CD14-positive monocyte (primary cell): ENCODE measurements around the gene CNOT1. TPM values are rescaled to one million over a fixed set of nuclear protein-coding genes. Genes with fewer than 3 reads are reported as not detected.

Experiments used
- DNase-seq, 3 donors: peaks; one replicate each; pipeline ENCODE4 v3.0.0-alpha.2; 2011 to 2022
- H2AFZ ChIP-seq: 2 replicates; pipeline ENCODE4 v1.6.0; 2012; ENCODE audit warnings: mild to moderate bottlenecking, low read depth, low read length, inconsistent platforms; ENCODE audit not compliant: insufficient read depth, poor library complexity, severe bottlenecking
- H3K27ac ChIP-seq, 2 donors: 1 replicate in 1 of 2; 2 replicates in 1 of 2; pipeline ENCODE4 v1.5.1; 2012 to 2013; ENCODE audit warnings: low read length in 2 of 2, control low read depth in 1 of 2, inconsistent platforms in 1 of 2, low read depth in 1 of 2, mild to moderate bottlenecking in 1 of 2
- H3K27me3 ChIP-seq, 2 donors: one replicate each; pipeline versions ENCODE4 v1.6.0 to v1.6.1; 2011 to 2013; ENCODE audit warnings: low read length in 2 of 2; ENCODE audit not compliant: control insufficient read depth in 2 of 2, insufficient read depth in 2 of 2
- H3K36me3 ChIP-seq, 2 donors: replicated peaks in 1 of 2; 1 replicate in 1 of 2; 2 replicates in 1 of 2; pipeline versions ENCODE4 v1.5.1 to v1.6.1; 2012 to 2013; ENCODE audit warnings: low read length in 2 of 2, control low read depth in 1 of 2, inconsistent platforms in 1 of 2, mild to moderate bottlenecking in 1 of 2; ENCODE audit not compliant: insufficient read depth in 2 of 2, control insufficient read depth in 1 of 2
- H3K4me1 ChIP-seq, 2 donors: 1 replicate in 1 of 2; 2 replicates in 1 of 2; pipeline versions ENCODE4 v1.5.1 to v1.6.1; 2012 to 2013; ENCODE audit warnings: low read length in 2 of 2, control low read depth in 1 of 2, inconsistent platforms in 1 of 2, mild to moderate bottlenecking in 1 of 2, moderate library complexity in 1 of 2; ENCODE audit not compliant: insufficient read depth in 2 of 2, control insufficient read depth in 1 of 2
- H3K4me2 ChIP-seq: replicated peaks from 2 replicates; pipeline ENCODE3; 2012; ENCODE audit warnings: low read length, moderate library complexity, mild to moderate bottlenecking; ENCODE audit not compliant: poor library complexity, severe bottlenecking; ENCODE audit errors: extremely low read depth
- H3K4me3 ChIP-seq, 3 experiments: fragments of 200-600 bp in 1 of 3; sonication (generic) in 1 of 3; replicated peaks in 1 of 3; 1 replicate in 2 of 3; 2 replicates in 1 of 3; pipeline ENCODE4 v1.5.1; 2011 to 2013; ENCODE audit warnings: low read length in 3 of 3, mild to moderate bottlenecking in 3 of 3, control low read depth in 2 of 3, low read depth in 2 of 3, inconsistent platforms in 1 of 3, moderate library complexity in 1 of 3
- H3K79me2 ChIP-seq: 2 replicates; pipeline ENCODE4 v1.6.0; 2012; ENCODE audit warnings: mild to moderate bottlenecking, control low read depth, inconsistent platforms, low read length, moderate library complexity; ENCODE audit not compliant: insufficient read depth
- H3K9ac ChIP-seq: 2 replicates; pipeline ENCODE4 v1.6.0; 2017; ENCODE audit warnings: low read length, mild to moderate bottlenecking; ENCODE audit not compliant: insufficient read depth, poor library complexity, severe bottlenecking
- H3K9me3 ChIP-seq, 2 donors: replicated peaks in 1 of 2; 1 replicate in 1 of 2; 2 replicates in 1 of 2; pipeline versions ENCODE4 v1.5.1 to v1.6.1; 2012 to 2013; ENCODE audit warnings: low read length in 2 of 2, control low read depth in 1 of 2; ENCODE audit not compliant: control insufficient read depth in 1 of 2, insufficient read depth in 1 of 2
- H4K20me1 ChIP-seq: 2 replicates; pipeline ENCODE4 v1.6.0; 2012; ENCODE audit warnings: mild to moderate bottlenecking, low read length, control low read depth, moderate library complexity; ENCODE audit not compliant: insufficient read depth
- H3K27ac Mint-ChIP-seq, 7 donors: one replicate each; pipeline ENCODE4 v1.8.0; 2020; ENCODE audit warnings: mild to moderate bottlenecking in 7 of 7, mixed read lengths in 7 of 7, moderate library complexity in 6 of 7, inconsistent platforms in 2 of 7
- H3K27me3 Mint-ChIP-seq, 3 donors: one replicate each; pipeline ENCODE4 v1.8.0; 2021 to 2022; ENCODE audit warnings: low read depth in 3 of 3, mild to moderate bottlenecking in 3 of 3, mixed read lengths in 3 of 3, moderate library complexity in 3 of 3, inconsistent platforms in 1 of 3
- H3K36me3 Mint-ChIP-seq, 2 donors: one replicate each; pipeline ENCODE4 v1.8.0; 2020; ENCODE audit warnings: mixed read lengths in 2 of 2, inconsistent platforms in 1 of 2, mild to moderate bottlenecking in 1 of 2
- H3K4me1 Mint-ChIP-seq: one replicate; pipeline ENCODE4 v1.8.0; 2020; ENCODE audit warnings: mild to moderate bottlenecking, mixed read lengths
- H3K4me3 Mint-ChIP-seq, 2 donors: one replicate each; pipeline ENCODE4 v1.8.0; 2020; ENCODE audit warnings: mild to moderate bottlenecking in 2 of 2, mixed read lengths in 2 of 2, moderate library complexity in 1 of 2
- H3K9me3 Mint-ChIP-seq, 7 donors: one replicate each; pipeline ENCODE4 v1.8.0; 2020 to 2022; ENCODE audit warnings: mixed read lengths in 7 of 7, mild to moderate bottlenecking in 6 of 7, moderate library complexity in 6 of 7, inconsistent platforms in 2 of 7
- WGBS: methylation state at CpG from one replicate; pipeline ENCODE4 v1.1.5; 2013; ENCODE audit warnings: missing lambda C conversion rate; ENCODE audit not compliant: insufficient coverage; 5-methylcytosine and 5-hydroxymethylcytosine counted together
- intact Hi-C, 2 donors: fragments of 100-400 bp; cut with micrococcal nuclease; formaldehyde crosslinking; loops; one replicate each; pipeline versions ENCODE4 v1.15.0 to v1.15.1; 2023
- polyA plus RNA-seq, 3 donors: library from polyadenylated mRNA; depleted of rRNA in 1 of 3; unstranded in 2 of 3; stranded (reverse) in 1 of 3; fragments of 300-500 nt in 2 of 3; fragments of >200 nt in 1 of 3; fragmentation: Illumina TruSeq in 2 of 3; gene quantifications; 1 replicate in 2 of 3; 2 replicates in 1 of 3; pipeline ENCODE4 v1.2.3, GENCODE V29; 2012 to 2021
- TF ChIP-seq, protein P1 (sequence below): fragments of 200-600 bp; IDR thresholded peaks from one replicate; pipeline ENCODE4 v1.8.0; 2022; ENCODE audit warnings: antibody characterized with exemption, mild to moderate bottlenecking

Gene CNOT1
- polyA plus RNA-seq, 3 donors = 50.8 to 182 (median 60.8) TPM

DNA sequence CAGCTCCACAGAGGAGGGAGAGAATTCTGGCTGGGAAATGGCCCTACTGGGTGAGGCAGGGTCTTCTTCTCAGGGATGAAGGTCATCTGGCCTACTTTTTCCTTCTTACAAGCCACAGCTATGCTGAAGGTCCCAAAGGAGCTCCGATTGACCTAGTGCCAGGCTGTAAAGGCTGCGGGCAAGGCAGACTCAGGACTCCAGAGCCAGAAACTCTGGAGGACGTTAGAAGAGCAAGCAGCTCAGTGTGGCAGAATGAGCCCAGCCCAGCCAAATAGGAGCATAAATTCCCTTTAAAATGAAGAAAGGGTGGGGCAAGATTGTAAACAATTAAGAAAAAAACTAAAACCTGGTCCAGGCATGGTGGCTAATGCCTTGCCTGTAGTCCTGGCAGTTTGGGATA, 20.1 kb upstream of the CNOT1 start:
- peaks cover 3 to 15% (median 4%) of the 10 kb centered on the region in 3 donors for H3K27me3 Mint-ChIP-seq
- H3K27ac Mint-ChIP-seq = no peak overlapping the region
- H3K79me2 ChIP-seq = no peaks in the 10 kb centered on the region
- H3K9ac ChIP-seq = no peak overlapping the region
- WGBS = 93% methylated on average over 3 of the region's 3 CpGs
- DNase-seq = no peak
- no peak overlapping the region for H3K27ac ChIP-seq
- H3K27me3 ChIP-seq = no peaks in the 10 kb centered on the region
- H2AFZ ChIP-seq = no peak overlapping the region
- H3K4me1 Mint-ChIP-seq = no peaks in the 10 kb centered on the region
- TF ChIP-seq, protein P1, sequence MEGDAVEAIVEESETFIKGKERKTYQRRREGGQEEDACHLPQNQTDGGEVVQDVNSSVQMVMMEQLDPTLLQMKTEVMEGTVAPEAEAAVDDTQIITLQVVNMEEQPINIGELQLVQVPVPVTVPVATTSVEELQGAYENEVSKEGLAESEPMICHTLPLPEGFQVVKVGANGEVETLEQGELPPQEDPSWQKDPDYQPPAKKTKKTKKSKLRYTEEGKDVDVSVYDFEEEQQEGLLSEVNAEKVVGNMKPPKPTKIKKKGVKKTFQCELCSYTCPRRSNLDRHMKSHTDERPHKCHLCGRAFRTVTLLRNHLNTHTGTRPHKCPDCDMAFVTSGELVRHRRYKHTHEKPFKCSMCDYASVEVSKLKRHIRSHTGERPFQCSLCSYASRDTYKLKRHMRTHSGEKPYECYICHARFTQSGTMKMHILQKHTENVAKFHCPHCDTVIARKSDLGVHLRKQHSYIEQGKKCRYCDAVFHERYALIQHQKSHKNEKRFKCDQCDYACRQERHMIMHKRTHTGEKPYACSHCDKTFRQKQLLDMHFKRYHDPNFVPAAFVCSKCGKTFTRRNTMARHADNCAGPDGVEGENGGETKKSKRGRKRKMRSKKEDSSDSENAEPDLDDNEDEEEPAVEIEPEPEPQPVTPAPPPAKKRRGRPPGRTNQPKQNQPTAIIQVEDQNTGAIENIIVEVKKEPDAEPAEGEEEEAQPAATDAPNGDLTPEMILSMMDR = no peak
- no peaks in the 10 kb centered on the region for H3K9me3 Mint-ChIP-seq
- H4K20me1 ChIP-seq = no peaks in the 10 kb centered on the region
- H3K4me2 ChIP-seq = no peak overlapping the region
- no peak overlapping the region for H3K4me3 ChIP-seq
- intact Hi-C loops = no loop called here
- no peaks in the 10 kb centered on the region for H3K4me1 ChIP-seq
- H3K9me3 ChIP-seq = no peaks in the 10 kb centered on the region
- H3K4me3 Mint-ChIP-seq = no peak overlapping the region
- no peaks in the 10 kb centered on the region for H3K36me3 Mint-ChIP-seq
- no peaks in the 10 kb centered on the region for H3K36me3 ChIP-seq

GRCh38 chr16:58647107-58647506, 17.5 kb upstream of the CNOT1 start:
- no peak overlapping the region for H3K27ac Mint-ChIP-seq

More at GRCh38 chr16:58647107-58647506, 17.5 kb upstream of the CNOT1 start:
- no peak overlapping the region for H3K27ac ChIP-seq
- WGBS = 92% methylated on average over 3 of the region's 4 CpGs
- no peaks in the 10 kb centered on the region for H3K79me2 ChIP-seq
- no peak overlapping the region for H3K4me3 Mint-ChIP-seq
- no peak overlapping the region for H3K4me2 ChIP-seq
- H3K36me3 ChIP-seq = no peaks in the 10 kb centered on the region
- no peaks in the 10 kb centered on the region for H3K9me3 Mint-ChIP-seq
- intact Hi-C loops = no loop called here
- no peaks in the 10 kb centered on the region for H3K4me1 ChIP-seq
- no peak overlapping the region for H3K4me3 ChIP-seq
- DNase-seq = no peak
- no peak overlapping the region for H3K9ac ChIP-seq
- H3K4me1 Mint-ChIP-seq = no peaks in the 10 kb centered on the region
- H3K27me3 ChIP-seq = no peaks in the 10 kb centered on the region
- H2AFZ ChIP-seq = no peak overlapping the region
- H4K20me1 ChIP-seq = no peaks in the 10 kb centered on the region
- peaks cover 2 to 4% (median 2%) of the 10 kb centered on the region in 3 donors for H3K27me3 Mint-ChIP-seq
- TF ChIP-seq, protein P1 = no peak
- no peaks in the 10 kb centered on the region for H3K9me3 ChIP-seq
- no peaks in the 10 kb centered on the region for H3K36me3 Mint-ChIP-seq
